ENCODE data around the gene UNC93B1.

UNC93B1 gene

DNA sequence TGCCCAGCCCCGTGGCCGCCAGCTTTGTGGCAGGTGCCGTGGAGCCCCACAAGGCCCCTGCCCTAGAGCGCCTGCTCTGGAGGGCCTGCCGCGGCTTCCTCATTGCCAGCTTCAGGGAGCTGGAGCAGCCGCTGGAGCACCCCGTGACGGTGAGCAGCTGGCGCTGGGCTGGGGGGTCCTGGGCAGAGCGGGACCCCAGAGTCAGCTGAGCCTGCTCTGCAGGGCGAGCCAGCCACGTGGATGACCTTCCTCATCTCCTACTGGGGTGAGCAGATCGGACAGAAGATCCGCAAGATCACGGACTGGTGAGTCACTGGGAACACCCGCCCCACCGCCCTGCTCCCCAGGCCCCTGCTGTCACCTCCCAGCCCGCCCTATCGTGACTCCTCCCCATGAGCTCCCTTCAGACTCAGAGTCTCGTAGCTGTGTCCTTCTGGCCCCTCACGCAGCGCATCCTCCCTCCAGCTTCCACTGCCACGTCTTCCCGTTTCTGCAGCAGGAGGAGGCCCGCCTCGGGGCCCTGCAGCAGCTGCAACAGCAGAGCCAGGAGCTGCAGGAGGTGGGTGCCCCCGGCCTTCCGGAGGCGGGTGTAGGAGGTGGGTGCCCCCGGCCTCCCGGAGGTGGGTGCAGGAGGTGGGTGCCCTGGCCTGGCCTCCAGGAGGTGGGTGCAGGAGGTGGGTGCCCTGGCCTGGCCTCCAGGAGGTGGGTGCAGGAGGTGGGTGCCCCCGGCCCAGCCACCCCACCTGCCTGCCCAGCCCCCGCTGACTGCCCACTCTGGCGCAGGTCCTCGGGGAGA is 39.6 kb upstream of the UNC93B1 start:
- TF ChIP-seq POLR2A (IDR thresholded peaks at IDR 0.05; ENCODE audit: low read depth, low read length), result peak; percentile 22; the same call in 1 of the 2 replicates
- DNase-seq (ENCODE audit: insufficient read length, low spot score) (peak; percentile 100), FAIRE-seq (peak; percentile 70)

DNA sequence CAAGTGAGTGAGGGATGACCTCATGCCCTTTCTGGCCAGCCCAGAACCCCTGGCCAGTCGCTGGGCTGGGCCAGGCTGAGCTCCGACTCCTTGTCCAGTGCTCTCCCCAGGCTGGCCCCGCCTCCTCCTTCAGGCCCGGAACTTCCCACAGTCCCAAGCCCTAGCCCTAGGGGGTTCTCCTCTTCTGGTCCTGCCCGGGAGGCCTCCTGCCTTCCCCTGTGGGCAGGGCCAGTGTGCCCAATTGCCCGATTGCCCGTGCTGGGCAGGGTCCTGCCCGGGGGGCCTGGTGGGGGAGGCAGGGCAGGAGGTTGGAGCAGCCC is 39.1 kb upstream of the UNC93B1 start:
- TF ChIP-seq POLR2A (IDR thresholded peaks at IDR 0.05; ENCODE audit: low read depth, low read length), result no peak
- DNase-seq (ENCODE audit: insufficient read length, low spot score) (peak; percentile 76), FAIRE-seq (no peak)

- no peak for FAIRE-seq
- no peak for TF ChIP-seq POLR2A (IDR thresholded peaks at IDR 0.05; ENCODE audit: low read depth, low read length)
- DNase-seq (ENCODE audit: insufficient read length, low spot score), result no peak
These were observed 38.5 kb upstream of the UNC93B1 start for GRCh38 chr11:68042219-68043028.

- DNase-seq (ENCODE audit: insufficient read length, low spot score), result no peak
- TF ChIP-seq POLR2A (IDR thresholded peaks at IDR 0.05; ENCODE audit: low read depth, low read length), result no peak
- no peak for FAIRE-seq
These were observed 37.8 kb upstream of the UNC93B1 start for GRCh38 chr11:68041617-68042218.

GRCh38 chr11:68040957-68041591 is 37.2 kb upstream of the UNC93B1 start:
- FAIRE-seq (no peak), DNase-seq (ENCODE audit: insufficient read length, low spot score) (no peak)
- TF ChIP-seq POLR2A (IDR thresholded peaks at IDR 0.05; ENCODE audit: low read depth, low read length), result no peak

DNA sequence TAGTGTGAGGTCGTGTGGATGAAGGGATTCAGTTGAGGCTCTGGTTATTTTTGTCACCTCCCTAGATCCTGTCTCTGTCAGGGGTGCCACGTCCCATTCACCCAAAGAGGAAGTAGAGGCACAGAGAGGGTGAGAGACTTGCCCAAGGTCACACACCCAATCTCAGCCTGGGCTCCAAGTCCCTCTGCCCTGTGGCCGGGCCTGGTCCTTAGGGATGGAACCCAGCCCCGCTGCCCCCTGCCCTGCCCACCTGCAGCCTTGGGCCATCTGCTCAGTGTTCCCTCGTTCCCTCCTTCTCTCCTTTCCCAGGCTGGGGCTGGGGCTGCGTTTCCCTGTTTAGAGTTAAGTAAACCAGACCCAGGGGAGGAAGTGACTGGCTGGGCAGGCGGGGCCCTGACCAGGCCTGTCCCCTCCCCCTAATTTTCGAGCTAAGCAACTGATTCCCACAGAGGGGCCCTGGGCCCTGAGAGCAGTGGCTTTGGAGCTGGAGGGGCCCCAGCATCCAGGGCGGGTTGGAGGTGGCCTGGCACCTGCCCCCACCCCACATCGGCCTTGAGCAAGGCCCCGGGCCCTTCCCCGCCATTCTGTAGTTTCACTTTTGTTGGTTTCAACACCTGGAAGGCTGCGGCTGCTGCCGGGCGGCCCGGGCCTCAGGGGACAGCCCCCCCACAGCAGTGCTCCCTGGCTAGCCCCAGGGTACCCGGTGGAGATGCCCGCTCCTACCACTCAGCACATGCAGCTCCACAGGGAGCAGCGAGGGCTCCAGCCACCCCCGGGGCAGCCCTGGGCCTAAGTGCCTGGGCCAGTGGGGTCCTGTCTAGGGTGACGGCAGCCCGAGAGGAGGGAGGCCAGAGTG is 36.4 kb upstream of the UNC93B1 start:
- peak; percentile 47 for TF ChIP-seq POLR2A (IDR thresholded peaks at IDR 0.05; ENCODE audit: low read depth, low read length)
- FAIRE-seq, result no peak
- DNase-seq (ENCODE audit: insufficient read length, low spot score), result peak; percentile 64

- DNase-seq (ENCODE audit: insufficient read length, low spot score) (no peak), FAIRE-seq (no peak)
- no peak for TF ChIP-seq POLR2A (IDR thresholded peaks at IDR 0.05; ENCODE audit: low read depth, low read length)
These were observed 35.7 kb upstream of the UNC93B1 start for GRCh38 chr11:68039526-68040086.

DNA sequence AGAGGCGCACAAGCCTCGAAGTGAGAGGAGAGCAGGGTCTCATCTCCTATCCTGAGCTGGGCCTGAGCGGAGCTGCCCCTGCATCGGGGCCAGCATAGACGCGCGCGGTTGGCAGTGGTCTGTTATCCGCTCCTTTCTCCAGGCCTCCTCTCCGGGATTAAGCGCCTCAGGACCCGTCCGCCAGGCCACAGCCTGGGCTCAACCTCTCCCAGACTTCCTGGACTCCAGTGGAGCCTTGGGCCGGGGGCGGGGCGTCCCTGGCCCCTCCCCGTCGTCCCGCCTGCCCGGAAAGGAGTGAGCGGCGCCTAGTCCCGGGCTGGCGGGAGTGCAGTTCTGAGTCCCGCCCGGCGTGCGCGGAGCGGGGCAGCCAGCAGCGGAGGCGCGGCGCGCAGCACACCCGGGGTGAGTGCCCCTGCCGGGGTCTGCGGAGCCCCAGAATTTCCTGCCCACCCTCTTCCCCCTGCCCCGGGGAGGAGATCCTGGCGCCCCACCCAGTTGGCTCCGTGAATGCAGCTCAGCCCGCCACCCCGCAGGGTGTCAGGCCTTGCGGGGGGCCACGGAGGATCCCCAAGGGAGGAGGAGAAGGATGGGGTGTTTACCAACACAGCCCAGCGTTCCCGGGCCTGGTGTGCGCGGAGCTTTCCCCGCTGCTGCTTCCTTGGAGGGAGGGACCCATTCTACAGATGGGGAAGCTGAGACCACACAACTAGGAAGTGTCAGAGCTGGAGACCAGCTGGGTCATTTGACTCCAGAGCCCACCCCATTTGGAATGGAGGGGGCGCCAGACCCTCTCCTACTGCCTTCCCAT is 35.0 kb upstream of the UNC93B1 start, which contains the start of gene TCIRG1:
Gene TCIRG1 (plus strand): TSS at position 308 of the 808 bp plus-strand sequence. CDS start 2,247 bp downstream, outside the sequence.
- peak; percentile 93 for TF ChIP-seq POLR2A (IDR thresholded peaks at IDR 0.05; ENCODE audit: low read depth, low read length)
- FAIRE-seq (no peak), DNase-seq (ENCODE audit: insufficient read length, low spot score) (peak; percentile 95)

DNA sequence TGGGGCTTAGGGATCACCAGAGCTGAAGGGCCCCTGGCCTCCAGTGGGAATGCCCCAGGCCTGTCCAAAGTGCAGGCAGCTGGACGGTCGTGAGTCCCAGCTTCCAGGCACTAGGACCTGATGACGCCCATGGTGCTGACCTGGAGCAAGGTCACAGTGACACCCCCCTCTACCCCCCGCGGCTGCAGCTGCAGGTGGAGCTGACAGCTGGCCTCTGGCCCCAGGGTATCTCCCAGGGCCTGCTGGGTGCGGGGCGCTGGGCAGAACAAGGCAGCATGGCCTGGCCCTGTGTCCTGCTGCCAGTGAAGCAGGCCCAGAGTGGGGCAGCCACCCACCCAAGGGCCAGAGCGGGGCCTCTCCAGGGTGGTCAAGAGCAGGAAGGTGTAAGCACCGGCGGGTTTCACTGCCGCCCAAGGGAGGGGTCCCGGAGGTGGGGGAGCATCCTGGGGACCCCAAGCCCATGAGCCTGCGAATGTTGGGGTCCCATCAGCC is 34.4 kb upstream of the UNC93B1 start:
- DNase-seq (ENCODE audit: insufficient read length, low spot score) (no peak), FAIRE-seq (no peak)
- TF ChIP-seq POLR2A (IDR thresholded peaks at IDR 0.05; ENCODE audit: low read depth, low read length), result no peak

GRCh38 chr11:68037411-68038225 is 33.7 kb upstream of the UNC93B1 start:
- no peak for FAIRE-seq
- DNase-seq (ENCODE audit: insufficient read length, low spot score), result no peak
- no peak for TF ChIP-seq POLR2A (IDR thresholded peaks at IDR 0.05; ENCODE audit: low read depth, low read length)

- no peak for DNase-seq (ENCODE audit: insufficient read length, low spot score)
- no peak for TF ChIP-seq POLR2A (IDR thresholded peaks at IDR 0.05; ENCODE audit: low read depth, low read length)
- no peak for FAIRE-seq
These were observed 32.9 kb upstream of the UNC93B1 start for GRCh38 chr11:68036717-68037239.

Data from H54 (cell line).